ENCODE data around the gene MRPL32. TPM values are rescaled to one million over a fixed set of nuclear protein-coding genes. Genes with fewer than 3 reads are reported as not detected.

The MRPL32 gene
- total and polyA plus RNA-seq, 9 donors, result 38.8 to 75.0 (median 49.0) TPM

DNA sequence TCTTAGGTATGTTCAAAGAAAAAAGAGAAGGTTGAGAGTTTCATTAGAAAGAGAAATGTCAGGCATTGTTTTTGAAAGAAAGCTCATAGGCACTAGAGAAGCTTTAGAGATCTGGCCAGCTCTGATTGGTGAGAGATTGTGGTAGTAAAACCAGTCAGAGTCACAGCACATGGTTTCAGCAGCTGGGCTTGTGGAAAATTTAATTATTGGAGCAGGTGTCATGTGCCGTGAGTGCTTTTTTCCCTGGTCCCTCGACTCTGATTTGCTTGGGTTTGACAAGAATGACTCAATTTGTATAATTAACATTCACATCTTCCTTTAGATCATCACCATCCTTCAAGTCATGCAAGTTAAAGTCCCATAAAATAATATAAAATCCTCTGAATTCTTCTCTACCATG lies 35.2 kb downstream of the MRPL32 start:
- 85 to 93% (median 85%) methylated on average over 2 of the region's 2 CpGs for WGBS, 3 donors
- TF ChIP-seq, protein P1, sequence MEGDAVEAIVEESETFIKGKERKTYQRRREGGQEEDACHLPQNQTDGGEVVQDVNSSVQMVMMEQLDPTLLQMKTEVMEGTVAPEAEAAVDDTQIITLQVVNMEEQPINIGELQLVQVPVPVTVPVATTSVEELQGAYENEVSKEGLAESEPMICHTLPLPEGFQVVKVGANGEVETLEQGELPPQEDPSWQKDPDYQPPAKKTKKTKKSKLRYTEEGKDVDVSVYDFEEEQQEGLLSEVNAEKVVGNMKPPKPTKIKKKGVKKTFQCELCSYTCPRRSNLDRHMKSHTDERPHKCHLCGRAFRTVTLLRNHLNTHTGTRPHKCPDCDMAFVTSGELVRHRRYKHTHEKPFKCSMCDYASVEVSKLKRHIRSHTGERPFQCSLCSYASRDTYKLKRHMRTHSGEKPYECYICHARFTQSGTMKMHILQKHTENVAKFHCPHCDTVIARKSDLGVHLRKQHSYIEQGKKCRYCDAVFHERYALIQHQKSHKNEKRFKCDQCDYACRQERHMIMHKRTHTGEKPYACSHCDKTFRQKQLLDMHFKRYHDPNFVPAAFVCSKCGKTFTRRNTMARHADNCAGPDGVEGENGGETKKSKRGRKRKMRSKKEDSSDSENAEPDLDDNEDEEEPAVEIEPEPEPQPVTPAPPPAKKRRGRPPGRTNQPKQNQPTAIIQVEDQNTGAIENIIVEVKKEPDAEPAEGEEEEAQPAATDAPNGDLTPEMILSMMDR (IDR thresholded peaks at IDR 0.05), result no peak
- intact Hi-C loops (cut with DNase I), result no loop called here
- Histone ChIP-seq H3K27ac (no peak overlapping the region), H3K4me1 (ENCODE audit: insufficient read depth) (no peaks in the 10 kb centered on the region), H3K36me3 (no peaks in the 10 kb centered on the region), H3K27me3 (no peaks in the 10 kb centered on the region), H3K9me3 (no peaks in the 10 kb centered on the region), H3K4me3 (no peak overlapping the region)
- no peak for DNase-seq

DNA sequence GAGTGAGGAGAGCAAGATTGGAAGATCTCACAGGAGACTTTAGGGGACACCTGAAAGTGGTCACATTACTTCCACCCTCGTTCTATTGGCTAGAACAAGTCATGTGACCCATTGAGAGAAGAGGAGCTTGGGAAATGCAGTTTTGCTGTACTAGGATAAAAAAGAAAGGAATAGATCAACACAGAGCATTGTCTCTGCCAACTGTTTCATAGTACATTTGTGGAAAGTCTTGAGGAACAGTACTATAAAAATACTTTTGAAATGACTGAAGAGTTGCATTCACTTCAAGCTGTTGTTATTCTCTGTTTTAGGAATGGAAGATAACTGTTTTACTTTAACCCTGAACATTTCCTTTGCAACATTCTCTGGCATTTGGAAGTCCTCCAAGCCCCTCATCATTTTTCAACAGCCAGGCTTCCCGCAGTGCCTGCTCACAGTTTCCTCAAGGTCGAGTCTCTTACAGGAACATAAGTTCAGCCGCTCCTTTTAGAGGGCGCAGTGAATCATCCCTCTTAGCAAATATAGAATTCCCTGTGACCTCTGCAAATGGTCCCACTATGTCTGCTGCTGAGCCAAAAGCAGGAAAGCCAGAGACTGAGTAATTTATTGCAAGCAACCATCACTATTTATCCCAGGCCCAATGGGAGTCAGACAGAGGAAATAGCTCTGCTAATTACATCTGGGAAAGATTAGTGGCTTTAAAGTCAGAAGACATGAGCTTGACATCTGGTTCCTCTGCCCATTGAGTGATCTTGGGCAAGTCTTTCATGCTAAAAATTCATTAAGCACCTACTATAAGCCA lies 40.7 kb downstream of the MRPL32 start:
- intact Hi-C loops (cut with DNase I), result no loop called here
- 1 to 7% (median 3%) methylated on average over 5 of the region's 5 CpGs for WGBS, 3 donors
- Histone ChIP-seq H3K36me3 (no peaks in the 10 kb centered on the region), H3K27ac (peak overlapping the region in 1 of 2 donors; percentile 41), H3K4me3 (no peak overlapping the region), H3K4me1 (ENCODE audit: insufficient read depth) (peaks cover 3% of the 10 kb centered on the region), H3K9me3 (no peaks in the 10 kb centered on the region), H3K27me3 (no peaks in the 10 kb centered on the region)
- DNase-seq, result peak; percentile 69 to 86 (median 73)
- TF ChIP-seq EP300 (IDR thresholded peaks at IDR 0.05), result peak; percentile 90
- TF ChIP-seq, protein P1 (IDR thresholded peaks at IDR 0.05), result no peak
- no peak for TF ChIP-seq POLR2A (IDR thresholded peaks at IDR 0.05)

DNA sequence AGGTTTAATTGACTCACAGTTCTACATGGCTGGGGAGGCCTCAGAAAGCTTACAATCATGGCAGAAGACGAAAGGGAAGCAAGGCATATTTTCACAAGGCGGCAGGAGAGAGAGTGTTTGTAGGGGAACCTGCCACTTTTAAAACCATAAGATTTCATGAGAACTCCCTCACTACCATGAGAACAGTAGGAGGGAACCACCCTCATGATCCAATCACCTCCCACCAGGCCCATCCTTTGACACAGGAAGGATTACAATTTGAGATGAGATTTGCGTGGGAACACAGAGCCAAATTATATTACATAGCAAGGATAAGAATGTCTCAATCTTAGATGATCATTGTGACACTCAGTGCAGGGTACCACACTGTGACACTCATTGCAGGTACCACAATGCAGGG lies 44.2 kb downstream of the MRPL32 start:
- DNase-seq, result no peak
- Histone ChIP-seq H3K27me3 (no peaks in the 10 kb centered on the region), H3K27ac (no peak overlapping the region), H3K9me3 (no peaks in the 10 kb centered on the region), H3K4me1 (ENCODE audit: insufficient read depth) (peaks cover 3% of the 10 kb centered on the region), H3K4me3 (no peak overlapping the region), H3K36me3 (no peaks in the 10 kb centered on the region)
- 96 to 97% (median 96%) methylated on average over 3 of the region's 3 CpGs for WGBS, 3 donors
- TF ChIP-seq POLR2A (IDR thresholded peaks at IDR 0.05), result no peak
- TF ChIP-seq, protein P1 (IDR thresholded peaks at IDR 0.05), result no peak
- no peak for TF ChIP-seq EP300 (IDR thresholded peaks at IDR 0.05)
- intact Hi-C loops (cut with DNase I), result no loop called here

DNA sequence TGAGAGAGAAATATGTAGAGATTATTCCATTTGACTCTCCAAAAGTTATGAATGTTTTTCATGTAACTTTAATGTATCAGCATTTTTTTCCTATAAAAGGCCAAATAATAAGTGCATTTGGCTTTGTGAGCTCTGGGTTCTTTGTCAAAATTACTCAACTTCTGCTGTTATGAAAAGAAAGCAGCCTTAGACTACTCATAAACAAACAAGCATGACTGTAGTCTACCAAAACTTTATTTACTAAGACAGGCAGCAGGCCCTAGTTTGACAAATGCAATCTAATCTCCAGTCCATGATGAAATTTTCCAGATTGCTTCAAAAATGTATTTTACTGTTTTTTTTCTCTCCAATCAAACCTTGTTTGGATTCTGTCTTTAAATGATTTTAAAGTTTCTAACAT lies 46.3 kb downstream of the MRPL32 start:
- TF ChIP-seq, protein P1 (IDR thresholded peaks at IDR 0.05), result no peak
- TF ChIP-seq POLR2A (IDR thresholded peaks at IDR 0.05), result no peak
- no peak for TF ChIP-seq EP300 (IDR thresholded peaks at IDR 0.05)
- peaks cover 1% of the 10 kb centered on the region for H3K4me1 ChIP-seq (ENCODE audit: insufficient read depth)
- H3K36me3 ChIP-seq, result no peaks in the 10 kb centered on the region
- no peaks in the 10 kb centered on the region for H3K9me3 ChIP-seq
- H3K4me3 ChIP-seq, result no peak overlapping the region
- DNase-seq, result no peak
- no peak overlapping the region for H3K27ac ChIP-seq
- intact Hi-C loops (cut with DNase I), result no loop called here
- H3K27me3 ChIP-seq, result no peaks in the 10 kb centered on the region

Measured in ovary (tissue), 9 donors.